ENCODE measurements around the gene SLC8B1. TPM values are rescaled to one million over a fixed set of nuclear protein-coding genes. Genes with fewer than 3 reads are reported as not detected.

SLC8B1 gene
- polyA plus RNA-seq, 1 donor from 2014 or later, result 1.1 TPM

DNA sequence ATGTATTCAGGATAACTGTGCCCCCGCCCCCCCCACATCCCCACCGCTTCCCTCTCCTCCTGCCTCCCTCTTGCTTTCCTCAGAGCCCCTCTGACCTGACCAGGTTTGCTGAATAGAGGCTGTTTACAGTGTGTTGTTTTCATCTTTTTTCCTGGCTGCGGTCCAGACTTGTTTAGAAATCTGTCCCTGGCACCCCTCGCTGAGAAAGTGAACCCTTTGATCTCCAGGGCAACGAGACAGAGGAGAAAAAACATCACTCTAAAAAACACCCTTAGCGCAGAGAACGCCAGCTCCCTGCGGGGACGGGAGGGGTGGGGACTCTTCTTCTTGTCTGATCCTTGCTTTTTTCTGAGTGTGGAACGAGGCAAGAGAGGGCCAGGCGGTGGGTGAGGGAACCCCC, 46.3 kb upstream of the SLC8B1 start:
- Histone ChIP-seq H3K9me2 (ENCODE audit: insufficient read depth, low read length) (no peaks in the 10 kb centered on the region), H3K36me3 (ENCODE audit: insufficient read depth, low read length) (no peaks in the 10 kb centered on the region), H3K4me3 (ENCODE audit: low read length) (no peak overlapping the region), H3K27ac (ENCODE audit: low read length) (no peak overlapping the region), H3K79me2 (replicated peaks; ENCODE audit: insufficient read depth, low read length) (no peaks in the 10 kb centered on the region), H4K20me1 (ENCODE audit: insufficient read depth) (no peaks in the 10 kb centered on the region), H3K9me3 (ENCODE audit: low read length) (no peaks in the 10 kb centered on the region), H3K9ac (ENCODE audit: low read length) (no peak overlapping the region), H3F3A (ENCODE audit: insufficient read depth, low read length, poor library complexity, severe bottlenecking) (no peaks in the 10 kb centered on the region), H3K27me3 (ENCODE audit: insufficient read depth, low read depth, low read length) (no peaks in the 10 kb centered on the region), H2AFZ (ENCODE audit: low read depth, low read length) (no peak overlapping the region), H3K4me2 (ENCODE audit: low read length) (no peak overlapping the region)
- TF ChIP-seq RAD21 (conservative IDR thresholded peaks at IDR 0.05) (no peak), POLR2AphosphoS5 (IDR thresholded peaks at IDR 0.05) (no peak), EZH2 (IDR thresholded peaks at IDR 0.05; ENCODE audit: borderline replicate concordance, insufficient read depth, low read length, poor library complexity, severe bottlenecking) (no peak), TAF1 (IDR thresholded peaks at IDR 0.05; ENCODE audit: low read depth) (no peak), EP300 (conservative IDR thresholded peaks at IDR 0.05; ENCODE audit: poor library complexity, severe bottlenecking) (no peak), MXI1 (conservative IDR thresholded peaks at IDR 0.05; ENCODE audit: poor library complexity, severe bottlenecking) (no peak), SMC3 (conservative IDR thresholded peaks at IDR 0.05; ENCODE audit: poor library complexity) (no peak), CTCF (IDR thresholded peaks at IDR 0.05; ENCODE audit: poor library complexity, severe bottlenecking) (no peak)
- TF ChIP-seq, protein P1, sequence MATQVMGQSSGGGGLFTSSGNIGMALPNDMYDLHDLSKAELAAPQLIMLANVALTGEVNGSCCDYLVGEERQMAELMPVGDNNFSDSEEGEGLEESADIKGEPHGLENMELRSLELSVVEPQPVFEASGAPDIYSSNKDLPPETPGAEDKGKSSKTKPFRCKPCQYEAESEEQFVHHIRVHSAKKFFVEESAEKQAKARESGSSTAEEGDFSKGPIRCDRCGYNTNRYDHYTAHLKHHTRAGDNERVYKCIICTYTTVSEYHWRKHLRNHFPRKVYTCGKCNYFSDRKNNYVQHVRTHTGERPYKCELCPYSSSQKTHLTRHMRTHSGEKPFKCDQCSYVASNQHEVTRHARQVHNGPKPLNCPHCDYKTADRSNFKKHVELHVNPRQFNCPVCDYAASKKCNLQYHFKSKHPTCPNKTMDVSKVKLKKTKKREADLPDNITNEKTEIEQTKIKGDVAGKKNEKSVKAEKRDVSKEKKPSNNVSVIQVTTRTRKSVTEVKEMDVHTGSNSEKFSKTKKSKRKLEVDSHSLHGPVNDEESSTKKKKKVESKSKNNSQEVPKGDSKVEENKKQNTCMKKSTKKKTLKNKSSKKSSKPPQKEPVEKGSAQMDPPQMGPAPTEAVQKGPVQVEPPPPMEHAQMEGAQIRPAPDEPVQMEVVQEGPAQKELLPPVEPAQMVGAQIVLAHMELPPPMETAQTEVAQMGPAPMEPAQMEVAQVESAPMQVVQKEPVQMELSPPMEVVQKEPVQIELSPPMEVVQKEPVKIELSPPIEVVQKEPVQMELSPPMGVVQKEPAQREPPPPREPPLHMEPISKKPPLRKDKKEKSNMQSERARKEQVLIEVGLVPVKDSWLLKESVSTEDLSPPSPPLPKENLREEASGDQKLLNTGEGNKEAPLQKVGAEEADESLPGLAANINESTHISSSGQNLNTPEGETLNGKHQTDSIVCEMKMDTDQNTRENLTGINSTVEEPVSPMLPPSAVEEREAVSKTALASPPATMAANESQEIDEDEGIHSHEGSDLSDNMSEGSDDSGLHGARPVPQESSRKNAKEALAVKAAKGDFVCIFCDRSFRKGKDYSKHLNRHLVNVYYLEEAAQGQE (IDR thresholded peaks at IDR 0.05; ENCODE audit: borderline replicate concordance), result no peak

DNA sequence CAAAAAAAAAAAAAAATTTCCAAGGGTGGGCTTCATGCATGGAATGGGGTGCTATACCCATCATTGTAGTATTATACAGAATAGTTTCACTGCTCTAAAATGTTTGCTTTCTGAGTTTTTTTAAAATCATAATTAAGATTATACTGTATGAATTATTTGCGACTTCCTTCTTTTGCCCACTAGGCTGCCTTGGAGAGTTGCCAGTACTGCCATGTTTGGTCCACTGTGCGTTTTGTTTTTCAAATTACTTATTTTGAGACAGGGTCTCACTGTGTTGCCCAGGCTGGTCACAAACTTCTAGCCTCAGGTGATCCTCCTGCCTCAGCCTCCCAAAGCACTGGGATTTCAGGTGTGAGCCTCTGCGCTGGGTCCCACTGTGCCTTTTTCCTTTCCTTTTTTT, 43.4 kb upstream of the SLC8B1 start:
- Histone ChIP-seq H3K79me2 (replicated peaks; ENCODE audit: insufficient read depth, low read length) (no peaks in the 10 kb centered on the region), H3K9ac (ENCODE audit: low read length) (no peak overlapping the region), H3F3A (ENCODE audit: insufficient read depth, low read length, poor library complexity, severe bottlenecking) (no peaks in the 10 kb centered on the region), H2AFZ (ENCODE audit: low read depth, low read length) (no peak overlapping the region), H3K4me3 (ENCODE audit: low read length) (no peak overlapping the region), H4K20me1 (ENCODE audit: insufficient read depth) (no peaks in the 10 kb centered on the region), H3K36me3 (ENCODE audit: insufficient read depth, low read length) (no peaks in the 10 kb centered on the region), H3K27me3 (ENCODE audit: insufficient read depth, low read depth, low read length) (no peaks in the 10 kb centered on the region), H3K9me2 (ENCODE audit: insufficient read depth, low read length) (no peaks in the 10 kb centered on the region), H3K4me2 (ENCODE audit: low read length) (no peak overlapping the region), H3K27ac (ENCODE audit: low read length) (no peak overlapping the region), H3K9me3 (ENCODE audit: low read length) (no peaks in the 10 kb centered on the region)
- no peak for TF ChIP-seq EP300 (conservative IDR thresholded peaks at IDR 0.05; ENCODE audit: poor library complexity, severe bottlenecking)
- TF ChIP-seq, protein P1 (IDR thresholded peaks at IDR 0.05; ENCODE audit: borderline replicate concordance), result no peak
- TF ChIP-seq TAF1 (IDR thresholded peaks at IDR 0.05; ENCODE audit: low read depth), result no peak
- no peak for TF ChIP-seq SMC3 (conservative IDR thresholded peaks at IDR 0.05; ENCODE audit: poor library complexity)
- no peak for TF ChIP-seq MXI1 (conservative IDR thresholded peaks at IDR 0.05; ENCODE audit: poor library complexity, severe bottlenecking)
- TF ChIP-seq CTCF (IDR thresholded peaks at IDR 0.05; ENCODE audit: poor library complexity, severe bottlenecking), result no peak
- TF ChIP-seq POLR2AphosphoS5 (IDR thresholded peaks at IDR 0.05), result no peak
- no peak for TF ChIP-seq EZH2 (IDR thresholded peaks at IDR 0.05; ENCODE audit: borderline replicate concordance, insufficient read depth, low read length, poor library complexity, severe bottlenecking)
- TF ChIP-seq RAD21 (conservative IDR thresholded peaks at IDR 0.05), result no peak

Measured in neural cell (in vitro differentiated cells).